HEK293 (cell line): ENCODE data around the gene ZNF99.

Experiments used
- CTCF ChIA-PET: fragments of 350-600 bp; formaldehyde crosslinking; extraction: SDS; loops from one replicate; lab custom pipeline; 2021; ENCODE audit warnings: antibody characterized with exemption; lab: Yijun Ruan, JAX
- POLR2A ChIA-PET: fragments of 300-600 bp; formaldehyde crosslinking; extraction: SDS; loops from one replicate; lab custom pipeline; 2020; ENCODE audit warnings: antibody characterized with exemption, inconsistent platforms; lab: Yijun Ruan, JAX
- H3K27ac ChIP-seq: fragments of 200-500 bp; sonication (Bioruptor generic); 2 replicates; pipeline ENCODE4 v1.5.1; 2014; ENCODE audit warnings: low read depth, low read length, control low read depth, inconsistent platforms; ENCODE audit errors: extremely low read depth
- H3K36me3 ChIP-seq, 2 experiments: fragments of 200-500 bp in 1 of 2; sonication (Bioruptor generic) in 1 of 2; 1 replicate in 1 of 2; 2 replicates in 1 of 2; pipeline ENCODE4 v1.5.1; 2014 to 2017; ENCODE audit warnings: inconsistent platforms in 2 of 2, low read length in 2 of 2; ENCODE audit not compliant: control insufficient read depth in 2 of 2, insufficient read depth in 1 of 2
- H3K4me1 ChIP-seq: fragments of 200-500 bp; sonication (Bioruptor generic); 2 replicates; pipeline ENCODE4 v1.5.1; 2014; ENCODE audit warnings: mild to moderate bottlenecking, low read length, inconsistent platforms; ENCODE audit not compliant: control insufficient read depth, insufficient read depth
- H3K4me3 ChIP-seq: 2 replicates; pipeline ENCODE4 v1.5.1; 2011; ENCODE audit warnings: low read depth, mild to moderate bottlenecking, control low read depth, low read length, moderate library complexity
- H3K9me3 ChIP-seq: fragments of 200-500 bp; sonication (Bioruptor generic); 2 replicates; pipeline ENCODE4 v1.5.1; 2014; ENCODE audit warnings: low read depth, low read length, inconsistent platforms; ENCODE audit not compliant: control insufficient read depth, insufficient read depth
- OSR2 ChIP-seq: fragments of 450-650 bp; formaldehyde crosslinking; IDR thresholded peaks from 2 replicates; pipeline ENCODE4 v1.5.1; 2016; ENCODE audit warnings: missing biosample characterization, missing genetic modification characterization
- SP7 ChIP-seq: fragments of 450-650 bp; formaldehyde crosslinking; IDR thresholded peaks from 2 replicates; pipeline ENCODE4 v1.5.1; 2016; ENCODE audit warnings: missing biosample characterization, missing genetic modification characterization
- ZNF112 ChIP-seq: fragments of 450-650 bp; formaldehyde crosslinking; IDR thresholded peaks from 2 replicates; pipeline ENCODE4 v1.5.0; 2017; ENCODE audit warnings: missing biosample characterization, missing genetic modification characterization
- ZNF138 ChIP-seq: fragments of 450-650 bp; formaldehyde crosslinking; IDR thresholded peaks from 2 replicates; pipeline ENCODE4 v1.5.1; 2016; ENCODE audit warnings: missing biosample characterization, missing genetic modification characterization, borderline replicate concordance
- ZNF140 ChIP-seq: fragments of 450-650 bp; formaldehyde crosslinking; IDR thresholded peaks from 2 replicates; pipeline ENCODE4 v1.5.1; 2016; ENCODE audit warnings: missing biosample characterization, missing genetic modification characterization
- ZNF146 ChIP-seq: fragments of 450-650 bp; formaldehyde crosslinking; IDR thresholded peaks from 2 replicates; pipeline ENCODE4 v1.5.1; 2016; ENCODE audit warnings: missing biosample characterization, missing genetic modification characterization
- ZNF169 ChIP-seq: fragments of 450-650 bp; formaldehyde crosslinking; IDR thresholded peaks from 2 replicates; pipeline ENCODE4 v1.5.1; 2016; ENCODE audit warnings: missing biosample characterization, missing genetic modification characterization
- ZNF202 ChIP-seq: fragments of 450-650 bp; formaldehyde crosslinking; IDR thresholded peaks from 2 replicates; pipeline ENCODE4 v1.5.1; 2016; ENCODE audit warnings: missing biosample characterization, missing genetic modification characterization, borderline replicate concordance
- ZNF221 ChIP-seq: fragments of 450-650 bp; formaldehyde crosslinking; IDR thresholded peaks from 2 replicates; pipeline ENCODE4 v1.5.1; 2017; ENCODE audit warnings: missing biosample characterization, missing genetic modification characterization, borderline replicate concordance
- ZNF223 ChIP-seq: fragments of 450-650 bp; formaldehyde crosslinking; IDR thresholded peaks from 2 replicates; pipeline ENCODE4 v1.5.1; 2016; ENCODE audit warnings: missing biosample characterization, missing genetic modification characterization
- ZNF23 ChIP-seq: fragments of 450-650 bp; formaldehyde crosslinking; IDR thresholded peaks from 2 replicates; pipeline ENCODE4 v1.5.1; 2016; ENCODE audit warnings: missing biosample characterization, missing genetic modification characterization, borderline replicate concordance
- ZNF404 ChIP-seq: fragments of 450-650 bp; formaldehyde crosslinking; IDR thresholded peaks from 2 replicates; pipeline ENCODE4 v1.5.1; 2017; ENCODE audit warnings: missing biosample characterization, missing genetic modification characterization
- ZNF433 ChIP-seq: fragments of 450-650 bp; formaldehyde crosslinking; IDR thresholded peaks from 2 replicates; pipeline ENCODE4 v1.5.1; 2016; ENCODE audit warnings: missing biosample characterization, missing genetic modification characterization, low read depth
- ZNF776 ChIP-seq: fragments of 450-650 bp; formaldehyde crosslinking; IDR thresholded peaks from 2 replicates; pipeline ENCODE4 v1.5.0; 2017; ENCODE audit warnings: missing biosample characterization, missing genetic modification characterization, borderline replicate concordance
- TF ChIP-seq, protein P1 (sequence below): fragments of 450-650 bp; formaldehyde crosslinking; IDR thresholded peaks from 2 replicates; pipeline ENCODE4 v1.5.1; 2016; ENCODE audit warnings: missing biosample characterization, missing genetic modification characterization
- TF ChIP-seq, protein P2 (sequence below): fragments of 450-650 bp; formaldehyde crosslinking; IDR thresholded peaks from 2 replicates; pipeline ENCODE4 v1.5.1; 2016; ENCODE audit warnings: missing biosample characterization, missing genetic modification characterization, borderline replicate concordance
- TF ChIP-seq, protein P3 (sequence below): fragments of 450-650 bp; formaldehyde crosslinking; IDR thresholded peaks from 2 replicates; pipeline ENCODE4 v1.5.1; 2016; ENCODE audit warnings: missing biosample characterization, missing genetic modification characterization
- TF ChIP-seq, protein P4 (sequence below): fragments of 450-650 bp; formaldehyde crosslinking; IDR thresholded peaks from 2 replicates; pipeline ENCODE4 v1.5.1; 2016; ENCODE audit warnings: missing biosample characterization, missing genetic modification characterization
- TF ChIP-seq, protein P5 (sequence below): fragments of 450-650 bp; formaldehyde crosslinking; IDR thresholded peaks from 2 replicates; pipeline ENCODE4 v1.5.1; 2017; ENCODE audit warnings: missing biosample characterization, missing genetic modification characterization
- TF ChIP-seq, protein P6 (sequence below): fragments of 450-650 bp; formaldehyde crosslinking; IDR thresholded peaks from 2 replicates; pipeline ENCODE4; 2016; ENCODE audit warnings: missing biosample characterization, missing genetic modification characterization

Gene ZNF99

DNA sequence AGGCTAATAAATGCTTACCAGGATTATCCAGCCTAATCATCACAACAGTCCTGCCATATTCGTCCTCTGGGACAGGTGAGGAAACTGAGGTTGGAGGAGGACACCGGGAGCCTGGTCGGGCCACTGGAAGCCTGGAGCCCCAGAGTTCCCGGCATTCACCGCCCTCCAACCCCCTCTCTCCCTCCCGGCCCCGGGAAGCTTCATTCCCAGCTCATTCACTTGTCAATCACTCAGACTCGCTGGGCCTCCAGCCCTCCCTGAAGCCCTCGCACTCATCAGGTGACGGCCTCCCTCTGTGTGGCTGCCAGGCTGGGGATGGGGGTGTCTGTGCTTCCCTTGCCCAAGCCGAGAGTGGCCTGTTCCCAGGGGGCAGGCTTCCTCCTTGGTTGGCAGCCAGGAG lies 22.5 kb upstream of the ZNF99 start:
- Histone ChIP-seq H3K27ac (no peak overlapping the region), H3K9me3 (no peaks in the 10 kb centered on the region), H3K36me3 (no peaks in the 10 kb centered on the region), H3K4me1 (no peaks in the 10 kb centered on the region), H3K4me3 (no peak overlapping the region)
- TF ChIP-seq ZNF169 (tag by site-specific recombination) (no peak), ZNF138 (tag by site-specific recombination) (no peak), ZNF221 (no peak), ZNF404 (tag by site-specific recombination) (no peak), ZNF146 (no peak), ZNF23 (tag by site-specific recombination) (no peak), ZNF112 (tag by site-specific recombination) (no peak), SP7 (no peak), ZNF223 (tag by site-specific recombination) (no peak), ZNF433 (no peak), OSR2 (no peak), ZNF776 (no peak), ZNF202 (no peak), ZNF140 (tag by site-specific recombination) (no peak)
- TF ChIP-seq, protein P1, sequence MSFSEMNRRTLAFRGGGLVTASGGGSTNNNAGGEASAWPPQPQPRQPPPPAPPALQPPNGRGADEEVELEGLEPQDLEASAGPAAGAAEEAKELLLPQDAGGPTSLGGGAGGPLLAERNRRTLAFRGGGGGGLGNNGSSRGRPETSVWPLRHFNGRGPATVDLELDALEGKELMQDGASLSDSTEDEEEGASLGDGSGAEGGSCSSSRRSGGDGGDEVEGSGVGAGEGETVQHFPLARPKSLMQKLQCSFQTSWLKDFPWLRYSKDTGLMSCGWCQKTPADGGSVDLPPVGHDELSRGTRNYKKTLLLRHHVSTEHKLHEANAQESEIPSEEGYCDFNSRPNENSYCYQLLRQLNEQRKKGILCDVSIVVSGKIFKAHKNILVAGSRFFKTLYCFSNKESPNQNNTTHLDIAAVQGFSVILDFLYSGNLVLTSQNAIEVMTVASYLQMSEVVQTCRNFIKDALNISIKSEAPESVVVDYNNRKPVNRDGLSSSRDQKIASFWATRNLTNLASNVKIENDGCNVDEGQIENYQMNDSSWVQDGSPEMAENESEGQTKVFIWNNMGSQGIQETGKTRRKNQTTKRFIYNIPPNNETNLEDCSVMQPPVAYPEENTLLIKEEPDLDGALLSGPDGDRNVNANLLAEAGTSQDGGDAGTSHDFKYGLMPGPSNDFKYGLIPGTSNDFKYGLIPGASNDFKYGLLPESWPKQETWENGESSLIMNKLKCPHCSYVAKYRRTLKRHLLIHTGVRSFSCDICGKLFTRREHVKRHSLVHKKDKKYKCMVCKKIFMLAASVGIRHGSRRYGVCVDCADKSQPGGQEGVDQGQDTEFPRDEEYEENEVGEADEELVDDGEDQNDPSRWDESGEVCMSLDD (tag by site-specific recombination) = no peak
- TF ChIP-seq, protein P2, sequence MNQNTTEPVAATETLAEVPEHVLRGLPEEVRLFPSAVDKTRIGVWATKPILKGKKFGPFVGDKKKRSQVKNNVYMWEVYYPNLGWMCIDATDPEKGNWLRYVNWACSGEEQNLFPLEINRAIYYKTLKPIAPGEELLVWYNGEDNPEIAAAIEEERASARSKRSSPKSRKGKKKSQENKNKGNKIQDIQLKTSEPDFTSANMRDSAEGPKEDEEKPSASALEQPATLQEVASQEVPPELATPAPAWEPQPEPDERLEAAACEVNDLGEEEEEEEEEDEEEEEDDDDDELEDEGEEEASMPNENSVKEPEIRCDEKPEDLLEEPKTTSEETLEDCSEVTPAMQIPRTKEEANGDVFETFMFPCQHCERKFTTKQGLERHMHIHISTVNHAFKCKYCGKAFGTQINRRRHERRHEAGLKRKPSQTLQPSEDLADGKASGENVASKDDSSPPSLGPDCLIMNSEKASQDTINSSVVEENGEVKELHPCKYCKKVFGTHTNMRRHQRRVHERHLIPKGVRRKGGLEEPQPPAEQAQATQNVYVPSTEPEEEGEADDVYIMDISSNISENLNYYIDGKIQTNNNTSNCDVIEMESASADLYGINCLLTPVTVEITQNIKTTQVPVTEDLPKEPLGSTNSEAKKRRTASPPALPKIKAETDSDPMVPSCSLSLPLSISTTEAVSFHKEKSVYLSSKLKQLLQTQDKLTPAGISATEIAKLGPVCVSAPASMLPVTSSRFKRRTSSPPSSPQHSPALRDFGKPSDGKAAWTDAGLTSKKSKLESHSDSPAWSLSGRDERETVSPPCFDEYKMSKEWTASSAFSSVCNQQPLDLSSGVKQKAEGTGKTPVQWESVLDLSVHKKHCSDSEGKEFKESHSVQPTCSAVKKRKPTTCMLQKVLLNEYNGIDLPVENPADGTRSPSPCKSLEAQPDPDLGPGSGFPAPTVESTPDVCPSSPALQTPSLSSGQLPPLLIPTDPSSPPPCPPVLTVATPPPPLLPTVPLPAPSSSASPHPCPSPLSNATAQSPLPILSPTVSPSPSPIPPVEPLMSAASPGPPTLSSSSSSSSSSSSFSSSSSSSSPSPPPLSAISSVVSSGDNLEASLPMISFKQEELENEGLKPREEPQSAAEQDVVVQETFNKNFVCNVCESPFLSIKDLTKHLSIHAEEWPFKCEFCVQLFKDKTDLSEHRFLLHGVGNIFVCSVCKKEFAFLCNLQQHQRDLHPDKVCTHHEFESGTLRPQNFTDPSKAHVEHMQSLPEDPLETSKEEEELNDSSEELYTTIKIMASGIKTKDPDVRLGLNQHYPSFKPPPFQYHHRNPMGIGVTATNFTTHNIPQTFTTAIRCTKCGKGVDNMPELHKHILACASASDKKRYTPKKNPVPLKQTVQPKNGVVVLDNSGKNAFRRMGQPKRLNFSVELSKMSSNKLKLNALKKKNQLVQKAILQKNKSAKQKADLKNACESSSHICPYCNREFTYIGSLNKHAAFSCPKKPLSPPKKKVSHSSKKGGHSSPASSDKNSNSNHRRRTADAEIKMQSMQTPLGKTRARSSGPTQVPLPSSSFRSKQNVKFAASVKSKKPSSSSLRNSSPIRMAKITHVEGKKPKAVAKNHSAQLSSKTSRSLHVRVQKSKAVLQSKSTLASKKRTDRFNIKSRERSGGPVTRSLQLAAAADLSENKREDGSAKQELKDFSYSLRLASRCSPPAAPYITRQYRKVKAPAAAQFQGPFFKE (tag by site-specific recombination) = no peak
- TF ChIP-seq, protein P3, sequence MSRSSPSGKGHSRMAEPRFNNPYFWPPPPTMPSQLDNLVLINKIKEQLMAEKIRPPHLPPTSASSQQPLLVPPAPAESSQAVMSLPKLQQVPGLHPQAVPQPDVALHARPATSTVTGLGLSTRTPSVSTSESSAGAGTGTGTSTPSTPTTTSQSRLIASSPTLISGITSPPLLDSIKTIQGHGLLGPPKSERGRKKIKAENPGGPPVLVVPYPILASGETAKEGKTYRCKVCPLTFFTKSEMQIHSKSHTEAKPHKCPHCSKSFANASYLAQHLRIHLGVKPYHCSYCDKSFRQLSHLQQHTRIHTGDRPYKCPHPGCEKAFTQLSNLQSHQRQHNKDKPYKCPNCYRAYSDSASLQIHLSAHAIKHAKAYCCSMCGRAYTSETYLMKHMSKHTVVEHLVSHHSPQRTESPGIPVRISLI (tag by site-specific recombination) = no peak
- TF ChIP-seq, protein P4, sequence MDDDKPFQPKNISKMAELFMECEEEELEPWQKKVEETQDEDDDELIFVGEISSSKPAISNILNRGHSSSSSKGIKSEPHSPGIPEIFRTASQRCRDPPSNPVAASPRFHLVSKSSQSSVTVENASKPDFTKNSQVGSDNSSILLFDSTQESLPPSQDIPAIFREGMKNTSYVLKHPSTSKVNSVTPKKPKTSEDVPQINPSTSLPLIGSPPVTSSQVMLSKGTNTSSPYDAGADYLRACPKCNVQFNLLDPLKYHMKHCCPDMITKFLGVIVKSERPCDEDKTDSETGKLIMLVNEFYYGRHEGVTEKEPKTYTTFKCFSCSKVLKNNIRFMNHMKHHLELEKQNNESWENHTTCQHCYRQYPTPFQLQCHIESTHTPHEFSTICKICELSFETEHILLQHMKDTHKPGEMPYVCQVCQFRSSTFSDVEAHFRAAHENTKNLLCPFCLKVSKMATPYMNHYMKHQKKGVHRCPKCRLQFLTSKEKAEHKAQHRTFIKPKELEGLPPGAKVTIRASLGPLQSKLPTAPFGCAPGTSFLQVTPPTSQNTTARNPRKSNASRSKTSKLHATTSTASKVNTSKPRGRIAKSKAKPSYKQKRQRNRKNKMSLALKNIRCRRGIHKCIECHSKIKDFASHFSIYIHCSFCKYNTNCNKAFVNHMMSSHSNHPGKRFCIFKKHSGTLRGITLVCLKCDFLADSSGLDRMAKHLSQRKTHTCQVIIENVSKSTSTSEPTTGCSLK (tag by site-specific recombination) = no peak
- TF ChIP-seq, protein P5, sequence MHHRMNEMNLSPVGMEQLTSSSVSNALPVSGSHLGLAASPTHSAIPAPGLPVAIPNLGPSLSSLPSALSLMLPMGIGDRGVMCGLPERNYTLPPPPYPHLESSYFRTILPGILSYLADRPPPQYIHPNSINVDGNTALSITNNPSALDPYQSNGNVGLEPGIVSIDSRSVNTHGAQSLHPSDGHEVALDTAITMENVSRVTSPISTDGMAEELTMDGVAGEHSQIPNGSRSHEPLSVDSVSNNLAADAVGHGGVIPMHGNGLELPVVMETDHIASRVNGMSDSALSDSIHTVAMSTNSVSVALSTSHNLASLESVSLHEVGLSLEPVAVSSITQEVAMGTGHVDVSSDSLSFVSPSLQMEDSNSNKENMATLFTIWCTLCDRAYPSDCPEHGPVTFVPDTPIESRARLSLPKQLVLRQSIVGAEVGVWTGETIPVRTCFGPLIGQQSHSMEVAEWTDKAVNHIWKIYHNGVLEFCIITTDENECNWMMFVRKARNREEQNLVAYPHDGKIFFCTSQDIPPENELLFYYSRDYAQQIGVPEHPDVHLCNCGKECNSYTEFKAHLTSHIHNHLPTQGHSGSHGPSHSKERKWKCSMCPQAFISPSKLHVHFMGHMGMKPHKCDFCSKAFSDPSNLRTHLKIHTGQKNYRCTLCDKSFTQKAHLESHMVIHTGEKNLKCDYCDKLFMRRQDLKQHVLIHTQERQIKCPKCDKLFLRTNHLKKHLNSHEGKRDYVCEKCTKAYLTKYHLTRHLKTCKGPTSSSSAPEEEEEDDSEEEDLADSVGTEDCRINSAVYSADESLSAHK (tag by site-specific recombination) = no peak
- TF ChIP-seq, protein P6, sequence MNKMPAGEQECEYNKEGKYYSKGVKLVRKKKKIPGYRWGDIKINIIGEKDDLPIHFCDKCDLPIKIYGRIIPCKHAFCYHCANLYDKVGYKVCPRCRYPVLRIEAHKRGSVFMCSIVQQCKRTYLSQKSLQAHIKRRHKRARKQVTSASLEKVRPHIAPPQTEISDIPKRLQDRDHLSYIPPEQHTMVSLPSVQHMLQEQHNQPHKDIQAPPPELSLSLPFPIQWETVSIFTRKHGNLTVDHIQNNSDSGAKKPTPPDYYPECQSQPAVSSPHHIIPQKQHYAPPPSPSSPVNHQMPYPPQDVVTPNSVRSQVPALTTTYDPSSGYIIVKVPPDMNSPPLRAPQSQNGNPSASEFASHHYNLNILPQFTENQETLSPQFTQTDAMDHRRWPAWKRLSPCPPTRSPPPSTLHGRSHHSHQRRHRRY (tag by site-specific recombination) = no peak
- ChIA-PET POLR2A (no interaction called here), CTCF (no interaction called here)
